GM18511 (cell line): ENCODE data around the gene GALNT10.

Experiments
- ATAC-seq: cut with Tn5 transposase; IDR thresholded peaks from one replicate; pipeline ENCODE4 v1.9.1; 2021; ENCODE audit warnings: mild to moderate bottlenecking, moderate library complexity; ENCODE audit not compliant: unreplicated experiment

Gene GALNT10

GRCh38 chr5:154260224-154260927 is 69.8 kb downstream of the GALNT10 start:
- no peak for ATAC-seq

DNA sequence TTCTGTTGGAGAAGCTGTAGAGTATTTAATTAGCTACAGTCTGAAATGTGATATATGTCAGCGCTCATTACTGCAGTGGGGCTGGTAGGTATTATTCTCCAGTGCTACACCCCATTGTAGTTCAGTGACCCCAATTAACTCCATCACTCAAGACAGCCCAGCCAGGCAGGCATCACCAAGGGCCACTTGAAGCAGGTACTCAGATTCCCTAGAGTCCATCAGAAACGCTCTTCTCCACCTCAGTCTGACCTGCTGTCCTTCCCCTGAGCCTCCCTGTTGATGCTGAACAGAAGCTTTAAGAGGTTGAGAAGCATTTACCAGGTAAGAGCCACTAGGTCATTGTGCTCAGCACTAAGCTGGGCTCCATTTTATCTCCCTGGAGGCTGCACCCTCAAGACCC is 71.8 kb downstream of the GALNT10 start:
- ATAC-seq = no peak

GRCh38 chr5:154264549-154265196 is 74.1 kb downstream of the GALNT10 start:
- ATAC-seq = no peak

DNA sequence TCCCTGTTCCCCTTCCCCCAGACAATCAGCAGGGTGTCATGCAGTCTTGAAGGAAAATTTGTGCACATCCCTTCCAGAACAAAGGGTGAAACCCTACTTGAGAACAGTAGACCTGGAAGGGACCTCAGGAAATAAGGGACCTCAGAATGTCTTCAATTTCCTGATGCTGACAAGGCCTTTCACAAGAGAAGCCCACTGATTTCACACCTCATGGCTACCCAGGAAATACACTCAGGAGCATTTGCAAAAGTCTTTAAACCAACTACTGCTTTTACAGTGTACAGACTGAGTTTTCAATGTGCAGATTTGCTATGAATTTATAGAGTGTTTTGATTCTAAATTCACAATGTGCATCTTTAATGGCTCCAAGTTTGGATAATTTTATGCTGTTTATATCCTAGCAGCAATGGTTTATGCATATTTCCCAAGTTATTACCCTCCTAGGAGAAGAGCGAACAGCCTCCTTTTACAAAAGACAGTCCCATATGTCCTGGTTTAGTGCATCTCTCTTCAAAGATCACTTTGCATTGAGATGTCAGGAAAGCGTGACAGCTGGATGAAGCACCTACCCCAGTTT is 74.8 kb downstream of the GALNT10 start:
- ATAC-seq = no peak

- no peak for ATAC-seq
Observed at GRCh38 chr5:154267516-154267915, 77.0 kb downstream of the GALNT10 start.

- no peak for ATAC-seq
Observed at GRCh38 chr5:154268073-154268472, 77.5 kb downstream of the GALNT10 start.

DNA sequence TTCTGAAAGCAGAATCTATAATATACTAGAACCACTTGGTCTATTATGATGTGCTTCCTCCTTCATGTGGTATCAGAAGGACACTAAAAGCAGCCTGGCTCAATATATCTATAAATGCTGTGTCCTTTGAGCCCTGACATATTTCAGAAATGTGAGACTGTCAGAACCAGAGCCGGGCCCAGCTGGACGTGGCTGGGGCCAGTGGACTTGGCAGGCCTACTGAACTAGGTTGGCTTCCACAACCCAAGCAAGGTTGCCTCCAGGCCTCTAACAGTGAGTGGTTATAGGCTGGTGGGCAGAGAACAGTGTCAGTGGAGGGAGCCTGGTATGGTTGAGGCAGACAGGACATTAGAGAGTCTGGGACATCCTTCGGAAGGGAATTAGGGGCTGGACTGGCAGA is 78.9 kb downstream of the GALNT10 start:
- no peak for ATAC-seq

DNA sequence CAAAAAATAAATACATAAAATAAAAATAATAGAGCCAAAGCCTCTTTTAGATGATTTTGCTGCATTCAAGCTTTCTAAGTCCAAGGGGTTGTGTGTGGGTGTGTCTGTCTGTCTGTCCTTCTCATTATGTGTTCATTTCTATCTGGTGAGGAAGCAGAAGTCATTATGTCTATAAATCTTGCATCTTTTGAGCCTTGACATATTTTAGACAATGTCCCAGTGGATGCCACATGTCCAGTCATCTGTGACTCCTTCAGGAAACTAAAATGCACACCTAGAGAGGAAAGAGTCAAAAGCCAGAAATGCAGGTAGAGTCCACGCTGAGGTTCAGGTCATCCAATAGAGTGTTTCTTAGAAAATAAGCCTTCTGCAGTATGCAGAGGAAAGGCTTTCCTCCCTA is 80.9 kb downstream of the GALNT10 start:
- ATAC-seq = no peak

DNA sequence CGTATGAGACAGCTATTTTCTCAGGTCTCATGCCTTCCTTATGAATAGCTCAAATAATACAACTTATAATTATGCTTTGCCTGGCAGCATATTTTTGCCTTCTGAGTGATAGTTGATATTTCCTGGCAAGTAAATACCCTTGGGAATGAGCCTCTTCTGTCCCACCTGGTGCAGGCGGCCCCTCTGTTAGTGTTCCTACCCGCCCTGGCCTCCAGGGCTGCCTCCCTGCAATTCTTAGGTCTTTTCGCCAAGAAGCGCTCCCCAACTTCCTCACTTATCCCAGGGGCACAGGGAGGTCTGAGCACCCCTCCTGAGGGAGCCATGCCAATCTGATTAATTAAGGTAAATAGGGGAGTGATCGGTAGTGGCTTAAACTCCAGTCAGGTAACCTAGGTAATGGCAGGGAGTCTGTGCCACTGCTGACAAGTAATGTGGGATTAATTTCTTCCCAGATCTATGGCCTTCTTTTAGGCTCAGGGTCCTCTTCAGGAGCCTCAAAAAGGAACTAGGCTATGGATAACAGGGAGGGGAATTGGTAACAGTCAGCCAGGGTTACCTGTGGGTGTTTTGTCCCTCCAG is 81.5 kb downstream of the GALNT10 start:
- ATAC-seq = no peak

DNA sequence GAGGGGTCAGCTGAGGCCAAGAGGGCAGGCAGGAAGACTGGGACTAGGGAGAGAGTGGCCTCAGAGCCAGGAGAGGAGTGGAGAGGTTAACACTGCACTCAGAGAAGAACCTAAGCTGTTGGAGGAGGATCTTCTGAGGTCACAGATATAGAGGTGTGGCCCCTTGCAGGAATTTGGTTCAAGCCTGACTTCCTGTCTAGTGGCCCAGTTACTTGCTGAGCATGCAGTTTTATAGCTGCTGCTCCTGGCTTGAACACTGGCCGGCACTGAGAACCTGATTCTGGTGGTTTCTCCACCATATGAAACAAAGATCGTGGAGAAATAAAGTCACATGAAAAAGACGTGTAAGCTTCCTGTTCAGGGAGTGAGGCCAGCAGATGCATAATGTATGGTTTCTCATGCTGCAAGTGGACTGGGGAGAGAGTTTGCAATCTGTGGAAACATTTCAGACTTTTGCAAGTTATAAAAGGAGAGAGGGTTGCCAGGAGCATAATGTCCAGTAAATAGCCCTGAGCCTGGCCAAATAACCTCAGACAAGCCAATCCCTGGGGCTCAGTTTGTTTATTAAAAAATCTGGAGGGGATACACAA is 82.6 kb downstream of the GALNT10 start:
- peak; percentile 65 for ATAC-seq

DNA sequence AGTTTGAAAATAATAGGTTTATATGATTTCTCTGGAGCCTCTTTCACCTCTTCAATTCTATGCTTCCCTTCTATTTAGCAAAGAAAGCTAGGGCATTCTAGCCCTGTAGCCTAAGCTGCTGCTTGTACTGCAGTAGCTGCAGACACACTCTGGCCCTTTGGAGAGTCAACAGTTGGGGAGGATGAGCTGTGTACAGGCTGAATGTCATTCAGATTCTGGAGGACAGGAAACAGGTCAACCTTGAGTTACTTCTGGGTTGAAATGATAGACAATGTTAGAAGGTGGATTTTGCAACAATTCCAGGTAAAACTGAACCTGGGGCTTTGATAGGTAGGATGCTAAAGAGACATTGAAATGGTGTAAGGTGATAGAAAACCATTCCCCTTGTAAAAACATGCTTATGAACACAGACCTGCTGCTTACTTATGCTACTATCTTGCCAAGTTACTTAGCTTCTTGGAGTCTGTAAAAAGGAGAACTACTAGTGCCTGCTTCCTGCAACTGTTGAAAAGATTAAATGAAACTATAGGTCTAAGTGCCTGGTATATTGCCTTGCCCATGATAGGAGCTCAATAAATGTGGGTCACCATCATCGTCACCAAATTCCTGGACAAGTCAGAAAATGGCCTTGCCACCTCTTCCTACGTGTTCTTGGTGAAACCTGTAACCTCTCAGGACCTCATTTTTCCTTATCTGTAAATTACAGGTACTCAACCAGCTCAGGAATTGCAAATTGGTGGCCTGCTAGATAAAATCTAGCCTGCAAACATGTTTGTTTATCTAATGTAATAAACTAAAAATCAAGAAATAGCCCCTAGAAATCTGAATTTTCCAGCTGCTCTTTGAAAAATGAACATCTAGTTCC is 83.7 kb downstream of the GALNT10 start:
- peak; percentile 27 for ATAC-seq

DNA sequence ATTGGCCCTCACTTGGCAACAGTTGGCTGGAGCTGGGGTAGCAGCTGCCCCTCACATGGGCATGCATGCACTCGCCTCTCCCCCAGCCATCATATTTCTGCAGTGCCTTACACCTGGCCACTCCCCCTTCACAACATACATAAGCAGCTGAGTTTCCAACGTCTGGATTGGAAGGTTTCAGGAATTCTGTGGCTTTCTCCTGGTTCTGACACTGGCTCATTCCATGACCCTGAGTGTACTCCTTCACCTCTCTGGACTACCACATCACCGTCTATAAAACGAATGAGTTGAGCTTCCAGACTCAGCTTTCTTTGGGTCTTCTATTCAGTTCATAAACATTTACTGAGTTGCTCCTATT is 84.3 kb downstream of the GALNT10 start:
- no peak for ATAC-seq

DNA sequence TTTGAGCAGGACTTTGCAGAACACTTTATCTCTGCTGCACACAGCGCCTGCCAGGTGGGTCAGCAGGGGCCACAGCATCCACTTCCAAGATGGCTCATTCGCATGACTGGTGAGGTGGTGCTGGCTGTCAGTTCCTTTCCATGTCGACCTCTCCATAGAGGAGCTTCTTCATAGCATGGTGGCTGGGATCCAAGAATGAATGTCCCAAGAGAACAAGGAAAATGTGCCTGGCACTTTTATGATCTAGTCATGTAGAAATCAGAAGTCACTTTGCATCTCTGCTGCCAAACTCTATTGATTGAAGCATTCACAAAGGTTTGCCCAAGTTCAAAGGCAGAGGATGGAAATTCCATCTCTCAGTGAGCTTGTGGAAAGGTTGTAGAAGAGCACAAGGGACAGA is 85.0 kb downstream of the GALNT10 start:
- ATAC-seq = no peak

- no peak for ATAC-seq
Observed at GRCh38 chr5:154276261-154276972, 85.9 kb downstream of the GALNT10 start.

DNA sequence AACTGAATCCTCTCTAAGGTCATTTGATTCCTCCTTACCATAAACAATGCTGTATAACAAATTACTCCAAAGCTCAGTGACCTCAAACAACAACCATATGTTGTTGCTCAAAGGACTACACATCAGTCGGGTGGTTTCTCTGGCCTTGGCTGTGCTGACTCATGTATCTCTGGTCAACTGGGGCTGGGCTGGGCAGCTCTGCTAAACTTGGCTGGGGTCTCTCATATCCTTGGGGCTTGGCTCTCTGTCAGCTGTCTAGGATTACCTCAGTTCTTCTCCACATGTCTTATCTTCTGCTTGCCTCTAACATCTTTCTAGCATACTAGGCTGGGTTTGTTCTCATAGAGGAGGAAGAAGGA is 86.4 kb downstream of the GALNT10 start:
- ATAC-seq = no peak

GRCh38 chr5:154277499-154277898 is 87.0 kb downstream of the GALNT10 start:
- no peak for ATAC-seq

DNA sequence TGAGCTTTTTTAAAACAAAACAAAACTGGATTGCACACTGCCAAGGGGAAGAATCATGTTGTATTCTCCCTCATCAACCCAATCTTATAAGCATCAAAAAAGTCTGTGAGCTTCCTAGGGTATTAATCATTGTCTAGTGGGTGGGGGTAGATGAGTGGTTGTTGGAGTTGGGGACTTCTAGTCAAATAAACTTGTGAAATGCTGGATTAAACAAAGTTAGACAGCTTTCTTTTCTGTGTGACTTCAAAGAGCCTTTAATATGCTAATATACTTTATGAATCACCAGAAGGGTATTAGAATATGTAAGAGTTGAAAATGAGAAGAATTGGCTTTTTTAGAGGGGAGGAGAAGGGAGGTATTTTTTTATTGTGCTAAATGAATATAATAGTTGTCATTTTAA is 87.7 kb downstream of the GALNT10 start:
- ATAC-seq = no peak

DNA sequence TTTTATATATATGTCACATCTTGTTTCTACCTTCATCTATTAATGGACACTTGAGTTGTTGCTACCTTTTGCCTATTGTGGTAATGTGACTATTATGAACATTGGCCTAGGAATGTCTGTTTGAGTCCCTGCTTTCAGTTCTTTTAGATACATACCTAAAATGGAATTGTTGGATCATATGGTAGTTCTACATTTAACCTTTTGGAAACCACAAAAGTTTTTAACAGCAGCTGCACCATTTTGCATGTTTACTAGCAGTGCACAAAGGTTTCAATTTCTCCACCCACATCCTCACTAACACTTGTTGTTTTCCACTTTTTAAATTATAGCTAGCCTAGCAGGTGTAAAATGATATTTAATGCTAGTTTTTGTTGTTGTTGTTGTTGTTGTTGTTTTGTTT is 88.4 kb downstream of the GALNT10 start:
- peak; percentile 56 for ATAC-seq

DNA sequence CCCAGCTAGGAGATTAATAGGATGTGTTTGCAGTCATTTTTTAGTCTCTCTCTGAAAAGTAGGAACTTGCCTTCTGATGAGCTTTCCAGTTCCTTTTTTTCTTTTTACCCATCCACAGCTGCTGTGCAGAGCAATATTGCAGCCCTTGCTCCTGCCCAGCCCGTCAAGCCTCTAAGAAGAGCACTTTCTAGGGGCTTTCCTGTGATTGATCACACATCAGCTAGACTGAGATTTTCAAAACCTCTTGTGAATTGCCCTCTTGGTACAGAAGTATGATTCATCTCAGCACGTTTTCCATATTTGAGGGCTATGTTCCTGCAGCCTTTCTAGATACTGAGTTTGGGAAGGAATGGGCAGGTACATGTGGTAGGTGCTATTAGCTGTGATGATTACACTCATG is 93.9 kb downstream of the GALNT10 start:
- ATAC-seq = peak; percentile 95

DNA sequence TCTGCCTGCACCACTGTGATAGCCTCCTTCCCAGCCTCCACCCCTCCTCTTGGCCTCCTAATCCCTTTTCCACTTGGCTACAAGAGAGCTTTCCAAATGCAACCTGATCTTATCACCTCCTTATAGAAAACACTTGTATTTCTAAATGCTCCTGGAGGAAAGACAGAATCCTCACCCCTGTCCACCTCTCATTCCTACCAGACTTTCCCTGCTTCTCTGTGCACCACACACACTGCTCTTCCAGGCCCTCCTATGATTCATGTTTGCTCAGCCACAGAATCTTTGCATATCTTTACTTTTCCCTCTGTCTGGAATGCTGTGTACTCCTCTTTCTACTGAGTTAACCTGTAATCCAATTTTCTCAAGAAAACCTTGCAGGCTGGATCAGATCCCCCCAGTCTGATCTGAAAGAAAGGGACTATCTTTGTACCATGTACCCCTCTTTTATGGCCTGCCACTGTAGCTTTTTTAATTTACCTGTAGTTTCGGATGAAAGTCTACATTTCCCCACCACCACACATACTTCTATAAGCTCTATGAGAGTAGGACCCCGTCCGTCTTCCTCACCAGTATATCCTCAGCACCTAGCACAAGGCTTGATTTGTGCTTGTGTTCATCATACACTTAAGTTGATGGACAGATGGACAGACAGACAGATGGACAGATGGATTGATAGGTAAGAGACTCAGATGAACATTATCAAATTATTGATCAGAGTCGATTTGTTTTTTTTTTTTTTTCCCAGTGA is 95.3 kb downstream of the GALNT10 start:
- no peak for ATAC-seq
